ENCODE results near the gene ACAN. TPM values are rescaled to one million over a fixed set of nuclear protein-coding genes. Genes with fewer than 3 reads are reported as not detected.

The ACAN gene
- total and polyA plus RNA-seq, 2 of the 8 experiments (the other 6 are each of a cell fraction or from before 2014, with no cell fraction given) = 0.71 to 0.73 TPM

DNA sequence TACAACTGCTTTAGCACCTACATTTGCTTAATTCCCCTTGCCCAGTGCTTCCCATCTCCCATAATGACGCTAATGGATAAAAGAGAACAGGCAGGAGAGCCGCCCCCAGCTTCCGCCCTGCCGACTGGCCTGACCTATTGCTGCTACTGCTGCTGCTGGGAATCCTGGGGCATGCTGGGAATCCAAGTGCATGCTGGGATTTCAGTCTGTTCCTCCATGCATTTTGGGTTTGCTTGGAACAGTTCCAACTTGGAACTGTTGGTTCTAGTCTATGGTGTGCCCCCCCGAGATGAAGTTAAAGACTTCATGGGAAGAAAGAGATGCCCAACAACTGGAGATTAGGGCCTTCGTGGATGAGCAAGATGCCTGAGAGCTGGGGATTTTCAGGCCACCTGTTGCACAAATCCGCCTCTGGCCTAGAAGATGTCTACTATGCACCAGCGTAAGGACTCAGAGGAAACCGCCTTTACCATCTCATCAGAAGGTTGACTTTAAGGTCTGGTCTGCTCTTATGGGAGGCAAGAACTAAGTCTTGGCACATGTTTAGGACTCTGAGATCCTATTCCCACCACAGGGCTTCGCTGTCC is 63.2 kb downstream of the ACAN start:
- no peak overlapping the region for H2AK5ac ChIP-seq (ENCODE audit: low read depth, low read length)
- H3K23me2 ChIP-seq (ENCODE audit: low read depth, low read length) = no peaks in the 10 kb centered on the region
- TF ChIP-seq MAFK (IDR thresholded peaks at IDR 0.05; ENCODE audit: low read depth, low read length) = no peak
- TF ChIP-seq SP2 (IDR thresholded peaks at IDR 0.05; ENCODE audit: low read length) = no peak
- no peak overlapping the region for H3K56ac ChIP-seq (replicated peaks; ENCODE audit: insufficient read length, low read depth, low read length)
- no peak overlapping the region for H3K27ac ChIP-seq (ENCODE audit: low read depth, low read length)
- H2BK120ac ChIP-seq (replicated peaks; ENCODE audit: low read depth, low read length) = no peak overlapping the region
- H3K14ac ChIP-seq (ENCODE audit: insufficient read length) = no peak overlapping the region
- no peaks in the 10 kb centered on the region for H3K79me1 ChIP-seq (ENCODE audit: low read depth, low read length)
- CTCF ChIA-PET (ENCODE audit: partially characterized antibody) = interaction anchor here (1.2 kb wide), 1 partner anchor 195 kb away, joined by 3 read pairs; no protein-coding TSS in a partner anchor
- H4K5ac ChIP-seq (ENCODE audit: insufficient read length, low read depth, low read length) = no peak overlapping the region
- no peak for DNase-seq (ENCODE audit: low read depth in 1 of 2, low spot score in 2 of 2)
- no peak overlapping the region for H2BK15ac ChIP-seq (ENCODE audit: low read length)
- H4K91ac ChIP-seq (replicated peaks; ENCODE audit: insufficient read length, low read length) = no peak overlapping the region
- no peak overlapping the region for H3K4me3 ChIP-seq (ENCODE audit: extremely low read depth in 1 of 4, insufficient read depth in 2 of 4, low read depth in 3 of 4, low read length in 4 of 4)
- no peaks in the 10 kb centered on the region for H3K9me3 ChIP-seq (ENCODE audit: insufficient read depth in 2 of 2, low read depth in 1 of 2, low read length in 1 of 2)
- no peaks in the 10 kb centered on the region; a peak in 1 of 7 replicates for H3K4me1 ChIP-seq (replicated peaks in 1 of 4; ENCODE audit: control insufficient read depth in 3 of 4, insufficient read depth in 4 of 4, low read length in 3 of 4)
- POLR2A ChIA-PET (ENCODE audit: partially characterized antibody) = no interaction called here
- H2BK20ac ChIP-seq (ENCODE audit: low read length) = no peak overlapping the region
- H4K20me1 ChIP-seq (replicated peaks in 1 of 2; ENCODE audit: control insufficient read depth in 1 of 2, insufficient read depth in 2 of 2, low read length in 2 of 2) = no peaks in the 10 kb centered on the region
- no peak overlapping the region for H2BK12ac ChIP-seq (ENCODE audit: low read depth, low read length)
- no peak overlapping the region for H3K18ac ChIP-seq (ENCODE audit: extremely low read depth, low read length)
- 93% methylated on average over 10 of the region's 10 CpGs; no CpG with 5 or more reads in 1 of the 2 experiments for WGBS, 2 experiments (ENCODE audit: extremely low coverage in 1 of 2, insufficient coverage in 1 of 2, insufficient read length in 1 of 2, insufficient replicate concordance in 2 of 2, low coverage in 1 of 2, low lambda C conversion rate in 2 of 2, missing lambda C conversion rate in 1 of 2)
- H3K27me3 ChIP-seq (replicated peaks in 1 of 4; ENCODE audit: control insufficient read depth in 3 of 4, extremely low read depth in 1 of 4, insufficient read depth in 3 of 4, low read length in 3 of 4) = no peaks in the 10 kb centered on the region
- H3K4ac ChIP-seq (replicated peaks; ENCODE audit: insufficient read length, low read depth, low read length) = no peak overlapping the region
- H3K4me2 ChIP-seq (ENCODE audit: insufficient read depth in 1 of 2, low read depth in 2 of 2, low read length in 2 of 2) = no peak overlapping the region
- H2BK5ac ChIP-seq (ENCODE audit: low read depth, low read length) = no peak overlapping the region
- no peaks in the 10 kb centered on the region for H3K36me3 ChIP-seq (ENCODE audit: control insufficient read depth in 2 of 4, insufficient read depth in 4 of 4, low read length in 3 of 4)
- H3K23ac ChIP-seq (ENCODE audit: insufficient read length) = no peak overlapping the region
- no peak for FAIRE-seq
- H3K79me2 ChIP-seq (ENCODE audit: control insufficient read depth in 1 of 2, insufficient read depth in 2 of 2, low read length in 2 of 2) = no peaks in the 10 kb centered on the region
- no peak overlapping the region for H2AFZ ChIP-seq (ENCODE audit: low read length)
- H3K9ac ChIP-seq (replicated peaks in 1 of 4; ENCODE audit: extremely low read depth in 1 of 4, low read depth in 3 of 4, low read length in 3 of 4) = no peak overlapping the region
- H4K8ac ChIP-seq (ENCODE audit: extremely low read depth, insufficient read depth, low read length) = no peak overlapping the region; the same call in 1 of the 2 replicates
